ENCODE measurements around the gene TOP2A. TPM values are rescaled to one million over a fixed set of nuclear protein-coding genes. Genes with fewer than 3 reads are reported as not detected.
A peak's percentile ranks its signal among the peaks of the same experiment; 100 is the strongest.

Gene TOP2A
- total and polyA plus RNA-seq, 11 donors = 0.11 to 28.9 (median 1.2) TPM

DNA sequence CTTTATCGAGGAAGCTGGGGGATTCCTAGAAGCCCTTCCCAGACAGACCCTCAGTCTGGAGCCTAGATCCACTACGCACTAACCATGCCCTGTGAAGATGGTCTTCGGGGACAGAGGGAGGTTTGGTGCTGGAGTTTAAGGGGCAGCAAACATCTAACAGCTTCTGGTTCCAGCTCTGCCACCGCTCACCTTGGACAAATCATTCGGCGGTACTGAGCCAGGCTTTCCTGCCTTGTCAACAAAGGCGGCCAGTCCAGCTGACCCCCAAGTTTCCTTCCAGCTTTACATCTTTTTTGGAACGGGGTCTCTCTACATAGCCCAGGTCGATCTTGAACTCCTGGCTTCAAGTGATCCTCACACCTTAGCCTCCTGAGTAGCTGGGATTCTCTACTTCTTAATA is 52.8 kb downstream of the TOP2A start:
- ATAC-seq (no peak), DNase-seq (peak in 1 of 5 donors; percentile 52)
- intact Hi-C loops (cut with DNase I) = loop anchor here in 6 of 10 donors (5.0 kb wide), 7 partner anchors 32 to 197 kb away; partner anchors contain the start of gene TOP2A (in 4 of the 6)
- H3K36me3 ChIP-seq = no peaks in the 10 kb centered on the region
- peaks cover 0 to 27% (median 7%) of the 10 kb centered on the region in 12 donors for H3K4me1 ChIP-seq
- WGBS, 4 donors = 70 to 83% (median 78%) methylated on average over 9 of the region's 9 CpGs
- TF ChIP-seq, protein P1, sequence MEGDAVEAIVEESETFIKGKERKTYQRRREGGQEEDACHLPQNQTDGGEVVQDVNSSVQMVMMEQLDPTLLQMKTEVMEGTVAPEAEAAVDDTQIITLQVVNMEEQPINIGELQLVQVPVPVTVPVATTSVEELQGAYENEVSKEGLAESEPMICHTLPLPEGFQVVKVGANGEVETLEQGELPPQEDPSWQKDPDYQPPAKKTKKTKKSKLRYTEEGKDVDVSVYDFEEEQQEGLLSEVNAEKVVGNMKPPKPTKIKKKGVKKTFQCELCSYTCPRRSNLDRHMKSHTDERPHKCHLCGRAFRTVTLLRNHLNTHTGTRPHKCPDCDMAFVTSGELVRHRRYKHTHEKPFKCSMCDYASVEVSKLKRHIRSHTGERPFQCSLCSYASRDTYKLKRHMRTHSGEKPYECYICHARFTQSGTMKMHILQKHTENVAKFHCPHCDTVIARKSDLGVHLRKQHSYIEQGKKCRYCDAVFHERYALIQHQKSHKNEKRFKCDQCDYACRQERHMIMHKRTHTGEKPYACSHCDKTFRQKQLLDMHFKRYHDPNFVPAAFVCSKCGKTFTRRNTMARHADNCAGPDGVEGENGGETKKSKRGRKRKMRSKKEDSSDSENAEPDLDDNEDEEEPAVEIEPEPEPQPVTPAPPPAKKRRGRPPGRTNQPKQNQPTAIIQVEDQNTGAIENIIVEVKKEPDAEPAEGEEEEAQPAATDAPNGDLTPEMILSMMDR (IDR thresholded peaks at IDR 0.05) = no peak
- no peak for TF ChIP-seq POLR2A (IDR thresholded peaks at IDR 0.05)
- peak overlapping the region in 6 of 12 donors; percentile 39 to 78 (median 74) for H3K27ac ChIP-seq
- peak overlapping the region in 8 of 12 donors; percentile 54 to 69 (median 62) for H3K4me3 ChIP-seq
- H3K27me3 ChIP-seq = peaks cover 0 to 16% (median 0%) of the 10 kb centered on the region in 9 donors
- no peaks in the 10 kb centered on the region for H3K9me3 ChIP-seq

DNA sequence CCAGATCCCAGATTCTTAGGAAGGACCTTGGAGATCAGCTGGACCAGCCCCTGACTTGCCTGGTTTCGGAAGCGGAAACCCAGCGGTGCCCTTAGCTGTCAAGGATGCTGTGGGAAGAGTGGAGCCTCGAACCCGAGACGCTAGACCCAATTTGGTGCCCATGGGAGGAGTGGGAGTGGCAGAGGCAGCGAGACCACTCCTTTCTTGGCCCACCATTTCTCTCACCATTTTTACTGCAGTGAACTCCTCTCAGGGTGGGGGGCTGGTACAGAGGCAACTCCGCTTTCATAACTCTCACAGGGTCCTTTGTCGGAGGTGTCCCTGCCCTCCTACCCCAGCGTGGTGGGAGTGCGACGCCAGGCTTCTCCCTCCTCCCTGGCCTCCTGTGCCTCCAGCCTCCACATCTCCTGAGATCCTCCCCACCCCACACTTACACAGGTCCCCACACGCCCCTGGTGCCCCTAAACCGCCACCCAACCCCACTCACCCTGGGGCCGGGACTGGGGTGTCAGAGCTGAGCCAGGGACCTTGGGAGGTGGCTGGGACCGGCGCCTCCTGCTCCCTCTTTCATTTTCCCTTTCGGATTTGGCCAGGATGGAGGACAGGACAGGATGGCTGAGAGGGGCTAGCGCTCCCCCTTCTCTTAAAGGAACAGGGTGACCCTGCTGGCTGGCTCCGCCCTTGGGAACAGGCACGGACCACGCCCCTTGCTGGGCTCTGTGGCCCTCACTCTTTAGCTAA is 53.4 kb downstream of the TOP2A start, which contains the start of gene GJD3:
Gene GJD3 (minus strand): TSS at position 617 of the 741 bp plus-strand sequence. CDS start 922 bp downstream, outside the sequence.
- Histone ChIP-seq H3K9me3 (no peaks in the 10 kb centered on the region), H3K27ac (peak within 1 kb of the TSS in 10 of 12 donors; percentile 39 to 78 (median 70)), H3K27me3 (peaks cover 0 to 16% (median 0%) of the 10 kb centered on the region in 9 donors), H3K4me1 (peaks cover 0 to 27% (median 7%) of the 10 kb centered on the region in 12 donors), H3K4me3 (peak within 1 kb of the TSS; percentile 14 to 69 (median 56)), H3K36me3 (no peaks in the 10 kb centered on the region)
- DNase-seq = peak in 4 of 5 donors; percentile 30 to 57 (median 52)
- TF ChIP-seq POLR2A (IDR thresholded peaks at IDR 0.05) = no peak
- TF ChIP-seq, protein P1 (IDR thresholded peaks at IDR 0.05) = no peak
- WGBS, 4 donors = 35 to 46% (median 39%) methylated on average over 15 to 22 of the region's 22 CpGs
- peak; percentile 9 to 78 (median 52) for ATAC-seq
- intact Hi-C loops (cut with DNase I) = loop anchor here in 6 of 10 donors (5.0 kb wide), 7 partner anchors 33 to 198 kb away; partner anchors contain the start of gene TOP2A (in 4 of the 6)

DNA sequence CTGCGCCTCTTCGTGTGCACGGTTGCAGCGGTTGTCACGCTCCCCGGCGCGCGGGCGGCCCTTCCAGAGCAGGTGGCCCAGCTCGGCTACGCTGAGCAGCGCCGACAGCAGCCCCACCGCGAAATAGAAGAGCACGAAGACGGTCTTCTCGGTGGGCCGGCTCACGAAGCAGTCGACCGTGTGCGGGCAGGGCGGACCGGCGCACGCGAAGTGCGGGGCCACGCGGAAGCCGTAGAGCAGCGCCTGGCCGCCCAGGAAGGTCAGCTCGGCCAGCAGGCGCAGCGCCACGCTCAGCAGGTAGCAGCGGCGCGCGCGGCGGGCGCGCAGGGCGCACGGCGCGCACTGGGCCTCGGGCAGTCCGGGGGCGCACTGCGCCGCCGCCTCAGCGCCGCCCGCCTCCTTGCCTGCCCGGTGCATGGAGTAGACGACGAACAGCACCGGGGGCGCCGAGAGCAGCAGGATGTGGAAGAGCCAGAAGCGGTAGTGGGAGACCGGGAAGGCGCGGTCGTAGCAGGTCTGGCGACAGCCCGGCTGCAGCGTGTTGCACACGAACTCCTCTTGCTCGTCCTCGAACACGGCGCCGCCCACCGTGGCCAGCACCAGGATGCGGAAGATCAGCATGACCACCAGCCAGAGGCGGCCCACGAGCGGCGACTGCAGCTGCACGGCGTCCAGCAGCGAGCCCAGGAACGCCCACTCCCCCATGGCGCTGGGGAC is 54.4 kb downstream of the TOP2A start:
- no peaks in the 10 kb centered on the region for H3K36me3 ChIP-seq
- no peak for TF ChIP-seq POLR2A (IDR thresholded peaks at IDR 0.05)
- TF ChIP-seq, protein P1 (IDR thresholded peaks at IDR 0.05) = no peak
- no peaks in the 10 kb centered on the region for H3K9me3 ChIP-seq
- intact Hi-C loops (cut with DNase I) = loop anchor here in 6 of 10 donors (2.0 to 5.0 kb wide), 8 partner anchors 34 to 199 kb away; partner anchors contain the start of gene TOP2A (in 4 of the 6)
- H3K27me3 ChIP-seq = peaks cover 0 to 16% (median 0%) of the 10 kb centered on the region in 9 donors
- WGBS, 4 donors = 1 to 3% (median 1%) methylated on average over 44 to 91 of the region's 91 CpGs
- DNase-seq = peak; percentile 49 to 75 (median 59)
- H3K4me1 ChIP-seq = peaks cover 0 to 29% (median 11%) of the 10 kb centered on the region in 12 donors
- ATAC-seq = peak in 3 of 4 donors; percentile 21 to 25 (median 23)
- H3K27ac ChIP-seq = peak overlapping the region in 10 of 12 donors; percentile 17 to 78 (median 70)
- H3K4me3 ChIP-seq = peak overlapping the region; percentile 14 to 69 (median 56)
